Testis (tissue), 2 donors: Measurements from ENCODE around the gene CALHM6.

Experiments used
- POLR2A ChIP-seq: fragments of 450-650 bp; IDR thresholded peaks from one replicate; pipeline ENCODE4 v1.6.1; 2017; ENCODE audit warnings: antibody characterized with exemption, mild to moderate bottlenecking, moderate library complexity
- TF ChIP-seq, protein P1 (sequence below), 3 experiments: fragments of 450-650 bp in 2 of 3; fragments of 200-600 bp in 1 of 3; sonication (generic) in 1 of 3; IDR thresholded peaks; one replicate each; pipeline ENCODE4 v1.5.1; 2016 to 2019; ENCODE audit warnings: antibody characterized with exemption in 3 of 3, mild to moderate bottlenecking in 2 of 3, moderate library complexity in 1 of 3

DNA sequence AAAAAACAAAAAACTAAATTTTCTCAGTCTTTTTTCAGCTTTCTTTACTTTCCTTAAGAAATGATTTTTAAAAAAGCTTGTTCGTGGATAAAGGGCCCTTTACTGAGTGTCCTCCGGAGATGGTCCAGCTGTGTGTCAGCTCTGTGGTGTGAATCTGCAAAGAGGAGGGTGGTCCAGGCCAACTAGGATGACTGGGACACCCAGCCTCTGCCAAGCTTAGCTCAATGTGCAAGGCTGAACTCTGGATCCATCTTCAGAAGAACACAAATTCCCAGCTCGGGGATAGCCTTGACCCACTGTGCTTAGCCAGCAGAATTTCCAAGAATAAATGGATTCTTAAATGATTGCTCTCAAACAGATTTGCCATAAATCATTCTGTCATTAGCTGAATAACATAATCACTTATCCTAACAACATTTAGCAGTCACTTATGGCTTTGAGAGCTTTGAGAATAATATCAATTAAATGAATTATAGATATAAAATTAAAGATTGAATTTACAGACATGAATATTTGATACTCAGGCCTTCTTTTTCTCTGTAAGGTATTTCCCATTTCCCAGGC lies 36.0 kb downstream of the CALHM6 start:
- TF ChIP-seq, protein P1, sequence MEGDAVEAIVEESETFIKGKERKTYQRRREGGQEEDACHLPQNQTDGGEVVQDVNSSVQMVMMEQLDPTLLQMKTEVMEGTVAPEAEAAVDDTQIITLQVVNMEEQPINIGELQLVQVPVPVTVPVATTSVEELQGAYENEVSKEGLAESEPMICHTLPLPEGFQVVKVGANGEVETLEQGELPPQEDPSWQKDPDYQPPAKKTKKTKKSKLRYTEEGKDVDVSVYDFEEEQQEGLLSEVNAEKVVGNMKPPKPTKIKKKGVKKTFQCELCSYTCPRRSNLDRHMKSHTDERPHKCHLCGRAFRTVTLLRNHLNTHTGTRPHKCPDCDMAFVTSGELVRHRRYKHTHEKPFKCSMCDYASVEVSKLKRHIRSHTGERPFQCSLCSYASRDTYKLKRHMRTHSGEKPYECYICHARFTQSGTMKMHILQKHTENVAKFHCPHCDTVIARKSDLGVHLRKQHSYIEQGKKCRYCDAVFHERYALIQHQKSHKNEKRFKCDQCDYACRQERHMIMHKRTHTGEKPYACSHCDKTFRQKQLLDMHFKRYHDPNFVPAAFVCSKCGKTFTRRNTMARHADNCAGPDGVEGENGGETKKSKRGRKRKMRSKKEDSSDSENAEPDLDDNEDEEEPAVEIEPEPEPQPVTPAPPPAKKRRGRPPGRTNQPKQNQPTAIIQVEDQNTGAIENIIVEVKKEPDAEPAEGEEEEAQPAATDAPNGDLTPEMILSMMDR (IDR thresholded peaks at IDR 0.05): no peak
- no peak for TF ChIP-seq POLR2A
